Activated CD8-positive, alpha-beta memory T cell treated with anti-CD3 and anti-CD28 coated beads for 4 hours (primary cell): ENCODE results near the gene GPSM1.

Experiments
- DNase-seq, 2 donors: peaks; one replicate each; pipeline ENCODE4 v3.0.0-alpha.2; 2020; ENCODE audit warnings: low read depth in 2 of 2

Gene GPSM1

GRCh38 chr9:136332482-136332983, 5.2 kb downstream of the GPSM1 start:
- no peak for DNase-seq

- no peak for DNase-seq
These were observed 5.7 kb downstream of the GPSM1 start for GRCh38 chr9:136333045-136333444.

DNA sequence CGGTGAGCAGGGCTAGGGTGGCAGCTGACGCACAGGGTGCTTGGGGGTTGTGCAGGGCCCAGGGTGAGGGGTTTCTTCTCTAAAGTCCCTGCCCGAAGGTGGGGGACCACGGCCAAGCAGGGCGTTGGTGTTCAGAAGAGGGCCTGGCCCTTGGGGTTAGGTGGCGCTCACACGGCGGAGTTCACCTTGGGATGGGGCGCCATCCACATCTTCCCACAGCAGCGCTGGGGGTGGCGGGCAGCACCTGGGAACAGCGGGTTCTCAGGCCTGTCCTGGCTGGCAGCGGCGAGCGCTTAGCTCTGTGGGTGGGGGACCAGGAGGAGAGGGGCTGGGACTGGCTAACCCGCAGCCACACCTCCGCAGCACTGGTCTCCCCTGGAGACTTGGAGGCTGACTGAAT, 6.1 kb downstream of the GPSM1 start:
- no peak for DNase-seq

GRCh38 chr9:136334541-136334940, 7.2 kb downstream of the GPSM1 start:
- no peak for DNase-seq

DNA sequence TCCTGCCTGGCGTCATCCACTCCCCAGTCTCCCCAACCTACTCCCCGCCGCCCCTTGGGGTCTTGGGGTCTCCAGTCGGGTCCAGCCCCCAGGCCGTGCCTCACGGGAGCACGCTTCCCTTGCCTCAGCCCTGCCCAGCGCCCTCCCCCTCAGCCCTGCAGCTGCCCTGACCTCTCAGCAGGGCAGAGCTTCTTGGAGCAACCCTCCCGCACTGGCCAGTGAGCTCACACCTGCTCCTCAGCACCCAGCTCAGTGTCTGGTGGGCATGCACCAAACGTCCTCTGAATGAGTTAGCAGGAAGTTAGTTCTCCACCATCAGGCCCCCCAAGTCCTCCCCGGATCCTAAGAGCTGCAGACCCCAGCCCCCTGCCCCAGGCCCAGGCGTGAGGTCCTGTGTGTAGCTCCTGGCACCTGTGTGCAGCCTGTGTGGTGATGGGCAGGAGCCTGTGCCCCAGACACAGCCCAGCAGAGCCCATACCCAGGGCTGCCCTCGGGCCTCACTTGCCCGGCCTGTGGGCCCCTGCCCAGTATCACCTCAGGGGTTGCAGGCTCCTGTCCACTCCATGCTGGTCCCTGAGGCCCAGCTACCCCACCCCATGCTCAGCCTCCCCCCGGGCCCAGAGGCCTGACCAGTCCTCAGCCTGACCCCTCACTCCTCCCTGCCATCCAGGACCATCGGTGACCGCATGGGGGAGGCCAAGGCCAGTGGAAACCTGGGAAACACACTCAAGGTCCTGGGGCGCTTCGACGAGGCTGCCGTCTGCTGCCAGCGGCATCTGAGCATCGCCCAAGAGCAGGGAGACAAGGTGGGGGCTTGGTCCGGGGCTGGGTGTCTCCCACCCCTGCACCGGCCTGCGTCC, 8.2 kb downstream of the GPSM1 start:
- DNase-seq: no peak

DNA sequence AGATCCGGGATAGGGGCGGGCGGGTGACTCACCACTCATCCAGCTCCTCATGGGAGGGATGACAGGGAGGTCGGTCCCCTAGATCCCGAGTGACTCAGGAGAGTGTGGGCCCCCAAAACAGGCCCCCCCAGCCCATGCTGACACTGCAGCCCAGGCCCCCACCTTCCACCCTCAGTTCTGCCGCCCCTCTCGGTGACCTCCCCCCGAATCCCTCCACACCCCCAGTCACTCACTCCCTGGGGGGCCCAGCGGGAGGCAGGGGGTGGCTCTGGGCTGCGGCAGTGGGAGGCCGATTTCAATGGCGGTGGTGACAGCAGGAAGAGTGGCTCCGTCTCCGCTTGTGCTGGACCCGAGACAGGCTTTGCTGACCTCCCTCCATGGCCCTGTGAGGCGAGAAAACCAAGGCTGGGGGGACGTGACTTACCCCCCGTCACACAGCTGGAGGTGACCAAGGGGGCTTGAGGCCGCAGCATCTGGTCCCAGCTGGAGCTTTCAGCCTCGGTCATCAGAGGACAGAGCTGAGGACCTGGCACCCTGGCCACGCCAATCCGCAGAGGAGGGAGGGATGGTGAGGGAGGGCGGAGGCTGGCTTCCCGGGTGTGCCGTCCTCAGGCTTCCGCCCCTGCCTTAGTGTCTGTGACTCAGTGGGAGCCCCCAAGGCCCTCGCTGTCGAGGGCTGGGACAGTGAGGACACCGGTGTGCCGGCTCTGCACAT, 9.0 kb downstream of the GPSM1 start:
- DNase-seq: no peak

DNA sequence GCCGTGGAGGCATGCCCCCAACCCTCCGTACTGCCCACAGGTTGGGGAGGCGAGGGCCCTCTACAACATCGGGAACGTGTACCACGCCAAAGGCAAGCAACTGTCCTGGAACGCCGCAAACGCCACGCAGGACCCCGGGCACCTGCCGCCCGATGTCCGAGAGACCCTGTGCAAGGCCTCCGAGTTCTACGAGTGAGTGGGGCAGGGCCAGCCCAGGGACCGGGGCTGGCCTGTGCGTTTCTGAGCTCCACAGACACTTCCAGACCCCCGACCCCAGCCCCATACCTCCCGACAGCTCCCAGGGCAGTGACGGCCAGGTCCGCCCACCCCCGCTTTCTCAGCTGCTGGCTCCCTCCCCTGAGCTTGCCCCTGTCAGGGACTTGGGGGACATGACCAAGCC, 9.5 kb downstream of the GPSM1 start:
- DNase-seq: no peak

DNA sequence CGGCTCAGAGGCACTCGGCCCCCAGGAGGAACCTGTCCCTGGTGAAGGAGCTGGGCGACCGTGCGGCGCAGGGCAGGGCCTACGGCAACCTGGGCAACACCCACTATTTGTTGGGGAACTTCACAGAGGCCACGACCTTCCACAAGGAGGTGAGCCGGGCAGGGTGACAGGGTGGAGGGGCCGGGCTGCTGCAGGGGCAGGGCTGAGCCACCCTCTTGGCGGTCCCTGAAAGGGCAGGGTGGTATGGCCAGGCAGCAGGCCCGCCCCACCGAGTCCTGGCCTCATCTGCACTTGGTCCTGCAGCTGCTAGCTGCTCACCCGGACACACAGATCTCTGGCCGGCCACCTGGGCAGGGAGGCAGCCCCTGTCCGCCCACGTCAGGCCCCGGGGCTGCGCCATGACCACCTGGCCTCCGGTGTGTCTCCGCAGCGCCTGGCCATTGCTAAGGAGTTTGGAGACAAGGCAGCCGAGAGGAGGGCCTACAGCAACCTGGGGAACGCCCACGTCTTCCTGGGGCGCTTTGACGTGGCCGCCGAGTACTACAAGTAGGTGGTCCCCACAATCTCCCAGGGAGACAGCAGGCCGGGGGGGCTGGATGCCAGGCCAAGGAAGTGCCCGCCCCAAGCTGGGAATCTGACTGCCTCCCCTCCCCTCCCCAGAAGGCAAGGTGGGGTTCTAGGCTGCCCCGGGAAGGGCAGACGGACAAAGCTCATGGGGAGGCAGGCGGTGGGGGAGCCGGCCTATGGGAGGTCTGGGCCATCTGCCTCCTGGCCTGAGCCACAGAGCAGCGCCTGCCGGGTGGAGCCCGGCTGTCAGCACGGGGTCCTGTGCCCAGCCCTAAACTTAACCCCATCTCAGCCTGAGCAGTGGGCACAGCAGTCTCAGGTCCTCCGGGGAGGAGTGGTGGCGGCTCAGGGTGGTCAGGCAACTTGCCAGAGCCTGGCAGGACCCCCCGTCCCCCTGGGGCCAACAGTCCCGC, 10.4 kb downstream of the GPSM1 start:
- DNase-seq: no peak

GRCh38 chr9:136338511-136338910, 11.2 kb downstream of the GPSM1 start:
- DNase-seq: no peak

DNA sequence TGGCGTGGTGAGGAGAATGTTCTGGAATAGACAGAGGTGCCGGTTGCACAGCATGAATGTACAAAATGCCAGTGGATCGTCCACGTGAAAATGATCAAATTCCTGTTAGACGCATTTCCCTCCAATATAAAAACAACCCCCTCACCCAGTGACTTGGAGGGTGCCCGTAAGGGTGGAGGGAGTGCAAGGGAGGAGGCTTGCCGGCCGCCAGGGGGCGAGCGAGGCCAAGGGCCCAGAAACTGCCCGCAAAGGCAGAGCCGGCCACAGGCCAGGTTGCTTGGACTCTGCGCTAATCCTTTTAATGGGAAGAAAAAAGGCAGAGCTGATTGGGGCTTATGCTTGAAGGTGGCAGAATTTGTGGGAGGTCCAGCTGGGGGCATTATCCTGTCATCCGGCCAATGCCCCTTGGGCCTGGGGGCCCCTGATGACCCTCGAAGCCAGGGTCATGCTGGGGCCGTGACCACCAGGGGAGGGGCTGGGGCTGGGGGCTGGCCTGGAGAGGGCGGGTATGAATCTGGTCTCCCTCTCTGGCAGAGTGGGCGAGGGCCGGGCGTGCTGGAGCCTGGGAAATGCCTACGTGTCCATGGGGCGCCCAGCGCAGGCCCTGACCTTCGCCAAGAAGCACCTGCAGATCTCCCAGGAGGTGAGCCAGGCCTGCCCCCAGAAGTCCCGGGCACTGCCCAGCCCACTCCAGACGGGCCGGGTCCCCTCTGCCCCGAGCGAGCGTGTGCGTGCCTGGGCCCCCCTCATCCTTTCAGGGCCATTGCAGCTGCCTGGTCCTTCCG, 12.0 kb downstream of the GPSM1 start:
- no peak for DNase-seq

GRCh38 chr9:136339958-136340310, 12.6 kb downstream of the GPSM1 start:
- DNase-seq: no peak

DNA sequence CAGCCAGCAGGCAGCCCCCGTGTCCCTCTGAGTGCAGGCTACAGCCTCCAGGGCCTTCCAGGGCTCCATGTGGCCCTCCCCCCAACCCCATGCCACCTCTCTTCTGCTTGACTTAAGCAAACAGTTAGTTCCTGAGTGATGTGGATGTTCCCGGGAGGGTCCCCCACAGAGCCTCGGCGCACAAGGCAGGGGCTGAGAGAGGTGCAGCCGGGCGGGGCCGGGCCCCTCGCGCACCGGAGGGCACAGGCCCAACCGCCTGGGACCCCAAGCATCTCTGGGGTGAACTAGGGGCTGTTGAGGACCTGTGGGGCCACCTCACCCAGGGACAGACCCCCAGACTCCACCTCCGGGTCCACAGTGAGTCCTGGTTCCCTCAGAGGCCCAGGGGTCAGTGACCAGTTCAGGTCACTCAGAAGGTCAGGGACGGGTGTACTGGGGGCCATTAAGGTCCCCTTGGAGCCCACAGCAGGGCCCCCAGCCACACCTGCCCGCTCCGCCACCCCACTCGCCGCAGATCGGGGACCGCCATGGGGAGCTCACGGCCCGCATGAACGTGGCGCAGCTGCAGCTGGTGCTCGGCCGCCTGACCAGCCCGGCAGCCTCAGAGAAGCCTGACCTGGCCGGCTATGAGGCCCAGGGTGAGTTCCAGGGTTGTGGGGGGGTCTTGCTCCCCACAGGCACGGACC, 13.2 kb downstream of the GPSM1 start:
- DNase-seq: no peak

- DNase-seq: no peak
These were observed 13.8 kb downstream of the GPSM1 start for GRCh38 chr9:136341042-136341655.

- DNase-seq: no peak
These were observed 14.4 kb downstream of the GPSM1 start for GRCh38 chr9:136341769-136342168.

GRCh38 chr9:136342181-136343120, 15.1 kb downstream of the GPSM1 start:
- DNase-seq: peak; percentile 33 to 45

- DNase-seq: no peak
These were observed 16.0 kb downstream of the GPSM1 start for GRCh38 chr9:136343121-136343883.

DNA sequence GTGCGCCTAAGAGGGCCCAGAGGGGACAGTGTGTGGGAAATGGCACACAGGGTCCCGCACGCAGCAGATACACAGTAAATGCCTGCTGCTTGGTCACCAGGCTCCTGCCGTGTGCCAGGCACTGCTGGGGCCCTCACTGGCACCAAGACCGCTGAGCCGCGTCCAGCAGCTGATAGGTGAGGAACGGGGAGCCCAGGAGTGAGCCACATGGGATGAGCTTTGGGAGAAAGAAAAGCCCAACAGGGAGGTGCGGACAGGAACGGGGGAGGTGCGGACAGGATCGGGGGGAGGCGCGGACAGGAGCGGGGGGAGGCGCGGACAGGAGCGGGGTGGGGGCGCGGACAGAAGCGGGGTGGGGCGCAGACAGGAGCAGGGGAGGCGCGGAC, 16.5 kb downstream of the GPSM1 start:
- DNase-seq: no peak
